Thyroid gland (tissue), 4 donors: ENCODE data around the gene CACYBP.

Source experiments
- CTCF ChIP-seq, 6 experiments: fragments of 200-600 bp in 3 of 6; fragments of 450-650 bp in 3 of 6; sonication (generic) in 3 of 6; IDR thresholded peaks; one replicate each; pipeline ENCODE4 v1.5.1; 2016 to 2019; ENCODE audit warnings: antibody characterized with exemption in 6 of 6, mild to moderate bottlenecking in 2 of 6, inconsistent platforms in 1 of 6, moderate library complexity in 1 of 6
- POLR2A ChIP-seq, 2 donors: fragments of 450-650 bp; IDR thresholded peaks; one replicate each; pipeline ENCODE4 v1.6.1; 2017; ENCODE audit warnings: antibody characterized with exemption in 2 of 2, mild to moderate bottlenecking in 2 of 2, moderate library complexity in 1 of 2

- TF ChIP-seq POLR2A (IDR thresholded peaks at IDR 0.05) (no peak), CTCF (IDR thresholded peaks at IDR 0.05) (no peak)
Observed at GRCh38 chr1:175037416-175037815, 37.7 kb downstream of the CACYBP start.
